ENCODE data around the gene CNNM3. TPM values are rescaled to one million over a fixed set of nuclear protein-coding genes. Genes with fewer than 3 reads are reported as not detected.
A peak's percentile ranks its signal among the peaks of the same experiment; 100 is the strongest.
"Not testable (repeated sequence)": the region's sequence is repeated elsewhere in the genome, so short reads cannot be mapped to it uniquely, and the experiment has no call there.

CNNM3 gene
- total RNA-seq, 2 experiments from 2014 or later, result 17.3 to 19.9 TPM

DNA sequence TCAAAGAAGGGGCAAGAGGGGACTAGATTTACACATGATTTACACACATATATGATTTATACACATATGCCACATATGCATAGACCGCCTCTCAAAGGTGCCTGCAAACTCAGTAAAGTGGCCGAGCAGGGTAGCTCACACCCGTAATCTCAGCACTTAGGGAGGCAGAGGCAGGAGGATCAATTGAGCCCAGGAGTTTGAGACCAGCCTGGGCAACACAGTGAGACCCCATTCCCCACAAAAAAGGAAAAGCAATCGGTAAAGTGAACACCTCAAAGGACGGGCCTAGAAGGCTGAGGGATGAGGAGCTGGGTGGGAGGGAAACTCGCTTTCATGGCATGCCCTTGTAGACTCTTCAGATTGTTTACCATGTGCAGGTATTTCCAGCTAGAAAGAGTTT lies 36.6 kb downstream of the CNNM3 start:
- peaks cover 16% of the 10 kb centered on the region for H3K4me1 Mint-ChIP-seq (ENCODE audit: low read depth)
- H3K9me3 Mint-ChIP-seq, result no peaks in the 10 kb centered on the region
- peaks cover 21% of the 10 kb centered on the region for H3K36me3 Mint-ChIP-seq (ENCODE audit: low read depth)
- intact Hi-C loops (cut with micrococcal nuclease), result no loop called here
- DNase-seq, result no peak
- no peaks in the 10 kb centered on the region for H3K27me3 Mint-ChIP-seq (ENCODE audit: low read depth)
- CTCF ChIA-PET, result interaction anchor here (0.9 to 2.6 kb wide), 2 partner anchors 89 to 98 kb away, joined by 5 to 22 read pairs; no protein-coding TSS in a partner anchor
- H3K27ac Mint-ChIP-seq, result no peak overlapping the region
- H3K4me3 Mint-ChIP-seq, result no peak overlapping the region

DNA sequence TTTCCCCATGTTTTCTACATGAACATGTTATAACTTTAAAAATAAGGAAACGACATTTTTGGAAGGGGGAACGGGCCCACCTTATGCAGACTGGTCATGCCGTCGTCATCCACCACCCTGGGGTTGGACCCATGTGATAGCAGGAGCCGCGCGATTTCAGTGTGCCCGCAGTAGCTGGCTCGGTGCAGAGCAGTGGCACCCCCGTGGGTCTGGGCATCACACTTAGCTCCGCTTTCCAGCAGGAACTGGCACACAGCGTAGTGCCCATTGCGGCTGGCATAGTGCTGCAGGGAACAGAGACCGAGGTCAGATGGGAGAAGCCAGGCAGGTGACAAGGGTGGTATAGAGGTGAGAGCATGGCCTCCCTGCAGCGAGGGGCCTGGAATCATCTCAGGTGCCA lies 37.3 kb downstream of the CNNM3 start:
- intact Hi-C loops (cut with micrococcal nuclease), result no loop called here
- CTCF ChIA-PET, result interaction anchor here (2.6 kb wide), 1 partner anchor 98 kb away, joined by 22 read pairs; no protein-coding TSS in a partner anchor
- peaks cover 21% of the 10 kb centered on the region for H3K36me3 Mint-ChIP-seq (ENCODE audit: low read depth)

GRCh38 chr2:96856776-96857666 lies 41.0 kb downstream of the CNNM3 start:
- peak overlapping the region; percentile 71 for H3K27ac Mint-ChIP-seq
- no peaks in the 10 kb centered on the region for H3K9me3 Mint-ChIP-seq
- peaks cover 16% of the 10 kb centered on the region for H3K36me3 Mint-ChIP-seq (ENCODE audit: low read depth)
- intact Hi-C loops (cut with micrococcal nuclease), result loop anchor here (5.0 kb wide), 2 partner anchors 95 to 220 kb away; partner anchors contain the start of genes CNNM4 and KANSL3
- H3K4me1 Mint-ChIP-seq (ENCODE audit: low read depth), result peaks cover 34% of the 10 kb centered on the region
- H3K27me3 Mint-ChIP-seq (ENCODE audit: low read depth), result no peaks in the 10 kb centered on the region
- peak; percentile 65 for DNase-seq
- CTCF ChIA-PET, result interaction anchor here (0.6 to 10.4 kb wide), 39 partner anchors 8 to 264 kb away, joined by 3 to 214 read pairs (median 5); partner anchors contain the start of genes ANKRD23 and ANKRD36
- H3K4me3 Mint-ChIP-seq, result peak overlapping the region; percentile 86

More for the DNA sequence above, 37.3 kb downstream of the CNNM3 start:
- no peak for DNase-seq
- Mint-ChIP-seq H3K27me3 (ENCODE audit: low read depth) (no peaks in the 10 kb centered on the region), H3K27ac (no peak overlapping the region), H3K9me3 (no peaks in the 10 kb centered on the region), H3K4me1 (ENCODE audit: low read depth) (peaks cover 16% of the 10 kb centered on the region), H3K4me3 (no peak overlapping the region)

DNA sequence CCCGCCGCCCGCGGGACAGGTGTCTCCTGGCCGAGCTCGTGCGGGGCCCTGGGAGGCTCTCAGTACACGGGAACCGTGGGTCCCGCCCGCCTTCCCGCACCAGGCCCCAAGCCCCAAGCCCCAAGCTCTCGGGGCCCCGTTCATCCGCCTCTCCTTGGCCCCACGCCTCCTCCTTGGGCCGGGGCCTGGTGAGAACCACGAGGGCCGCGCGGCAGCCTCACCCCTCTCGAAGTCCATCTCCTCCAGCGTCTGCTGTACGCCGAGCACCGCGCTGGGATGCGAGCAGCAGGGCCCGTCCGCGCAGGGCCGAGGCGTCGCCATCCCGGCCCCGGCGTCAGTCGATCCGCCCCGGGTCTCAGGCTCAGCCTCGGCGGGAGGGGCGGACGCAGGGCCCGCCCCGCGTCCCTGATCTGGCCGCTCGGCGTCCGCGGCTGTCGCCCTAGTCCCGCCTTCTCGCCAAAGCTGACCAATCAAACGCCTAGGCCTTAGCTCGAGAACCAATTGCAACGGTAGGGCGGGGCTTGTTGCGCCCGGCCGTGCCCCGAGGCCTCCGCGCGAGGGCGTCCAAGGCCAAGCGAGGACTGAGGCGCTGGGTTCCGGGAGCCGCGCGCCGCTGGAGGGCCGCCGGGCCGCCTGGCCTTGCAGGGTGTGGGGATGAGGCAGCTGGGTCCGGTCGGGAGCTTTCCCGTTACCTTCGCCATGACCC lies 41.8 kb downstream of the CNNM3 start, which contains the start of gene ANKRD39:
TSS of gene ANKRD39 (minus strand) at position 350 of the 706 bp plus-strand sequence. CDS start at position 321, 29 bp downstream.
- DNase-seq, result peak; percentile 99
- CTCF ChIA-PET, result interaction anchor here (0.6 to 10.4 kb wide), 39 partner anchors 9 to 265 kb away, joined by 3 to 214 read pairs (median 5); partner anchors contain the start of genes ANKRD23 and ANKRD36
- Mint-ChIP-seq H3K27ac (peak within 1 kb of the TSS; percentile 71), H3K9me3 (no peaks in the 10 kb centered on the region), H3K4me3 (peak within 1 kb of the TSS; percentile 86), H3K36me3 (ENCODE audit: low read depth) (peaks cover 14% of the 10 kb centered on the region), H3K4me1 (ENCODE audit: low read depth) (peaks cover 34% of the 10 kb centered on the region), H3K27me3 (ENCODE audit: low read depth) (no peaks in the 10 kb centered on the region)
- intact Hi-C loops (cut with micrococcal nuclease), result loop anchor here (1.0 to 5.0 kb wide), 8 partner anchors 9 to 254 kb away; partner anchors contain the start of genes CNNM3, CNNM4 and KANSL3

DNA sequence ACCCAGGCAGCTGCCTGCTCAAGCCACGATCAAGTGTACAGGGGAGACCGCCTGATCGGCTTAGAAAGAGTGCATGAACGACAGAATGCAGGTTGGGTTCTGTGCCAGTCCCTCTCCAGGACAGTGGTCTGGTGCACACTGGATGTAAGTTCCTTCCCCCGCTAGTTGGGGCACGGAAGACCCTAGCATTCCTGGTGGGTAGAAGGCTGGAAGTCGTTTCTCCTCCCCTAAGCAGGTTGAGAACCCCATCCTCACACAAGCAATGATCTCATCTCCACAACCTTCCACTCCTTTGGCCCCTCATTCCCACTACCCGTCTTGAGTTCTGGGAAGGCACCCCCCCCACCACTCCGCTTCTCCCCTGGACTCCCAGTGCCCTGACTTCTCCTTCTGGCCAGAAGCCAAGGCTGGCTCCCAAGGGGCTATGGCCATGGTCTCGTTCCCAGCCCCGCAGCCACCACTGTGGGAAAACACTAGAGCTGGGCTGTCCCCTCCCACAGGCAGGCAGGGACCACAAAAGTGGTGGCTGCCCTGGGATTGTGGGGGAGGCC lies 43.1 kb downstream of the CNNM3 start:
- H3K27me3 Mint-ChIP-seq (ENCODE audit: low read depth), result no peaks in the 10 kb centered on the region
- no peaks in the 10 kb centered on the region for H3K9me3 Mint-ChIP-seq
- CTCF ChIA-PET, result interaction anchor here (1.9 to 10.4 kb wide), 4 partner anchors 9 to 102 kb away, joined by 14 to 214 read pairs (median 20); no protein-coding TSS in a partner anchor
- DNase-seq, result no peak
- no peak overlapping the region for H3K27ac Mint-ChIP-seq
- H3K4me1 Mint-ChIP-seq (ENCODE audit: low read depth), result peaks cover 33% of the 10 kb centered on the region
- H3K4me3 Mint-ChIP-seq, result peak overlapping the region; percentile 86
- intact Hi-C loops (cut with micrococcal nuclease), result loop anchor here (5.0 kb wide), 2 partner anchors 97 to 222 kb away; partner anchors contain the start of genes CNNM4 and KANSL3
- peaks cover 7% of the 10 kb centered on the region for H3K36me3 Mint-ChIP-seq (ENCODE audit: low read depth)

DNA sequence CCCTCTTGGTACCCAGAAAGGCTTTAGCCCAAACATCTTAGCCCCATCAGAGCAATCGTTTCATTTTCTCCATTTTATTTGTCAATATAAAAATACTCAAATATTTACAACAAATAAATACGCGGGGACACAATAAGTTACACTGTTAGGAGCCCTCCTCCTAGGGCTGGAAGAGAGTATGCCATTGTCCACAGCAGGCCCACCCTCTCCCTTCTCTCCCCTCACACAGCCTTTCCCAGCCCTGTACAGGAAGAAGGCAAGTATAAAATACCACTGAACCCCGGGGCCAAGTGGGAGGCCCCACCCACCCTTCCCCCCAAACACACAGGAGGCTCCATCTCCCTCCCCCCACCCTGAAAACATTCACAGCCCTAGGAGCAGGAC lies 43.6 kb downstream of the CNNM3 start:
- Mint-ChIP-seq H3K4me3 (no peak overlapping the region), H3K36me3 (ENCODE audit: low read depth) (peaks cover 4% of the 10 kb centered on the region)

DNA sequence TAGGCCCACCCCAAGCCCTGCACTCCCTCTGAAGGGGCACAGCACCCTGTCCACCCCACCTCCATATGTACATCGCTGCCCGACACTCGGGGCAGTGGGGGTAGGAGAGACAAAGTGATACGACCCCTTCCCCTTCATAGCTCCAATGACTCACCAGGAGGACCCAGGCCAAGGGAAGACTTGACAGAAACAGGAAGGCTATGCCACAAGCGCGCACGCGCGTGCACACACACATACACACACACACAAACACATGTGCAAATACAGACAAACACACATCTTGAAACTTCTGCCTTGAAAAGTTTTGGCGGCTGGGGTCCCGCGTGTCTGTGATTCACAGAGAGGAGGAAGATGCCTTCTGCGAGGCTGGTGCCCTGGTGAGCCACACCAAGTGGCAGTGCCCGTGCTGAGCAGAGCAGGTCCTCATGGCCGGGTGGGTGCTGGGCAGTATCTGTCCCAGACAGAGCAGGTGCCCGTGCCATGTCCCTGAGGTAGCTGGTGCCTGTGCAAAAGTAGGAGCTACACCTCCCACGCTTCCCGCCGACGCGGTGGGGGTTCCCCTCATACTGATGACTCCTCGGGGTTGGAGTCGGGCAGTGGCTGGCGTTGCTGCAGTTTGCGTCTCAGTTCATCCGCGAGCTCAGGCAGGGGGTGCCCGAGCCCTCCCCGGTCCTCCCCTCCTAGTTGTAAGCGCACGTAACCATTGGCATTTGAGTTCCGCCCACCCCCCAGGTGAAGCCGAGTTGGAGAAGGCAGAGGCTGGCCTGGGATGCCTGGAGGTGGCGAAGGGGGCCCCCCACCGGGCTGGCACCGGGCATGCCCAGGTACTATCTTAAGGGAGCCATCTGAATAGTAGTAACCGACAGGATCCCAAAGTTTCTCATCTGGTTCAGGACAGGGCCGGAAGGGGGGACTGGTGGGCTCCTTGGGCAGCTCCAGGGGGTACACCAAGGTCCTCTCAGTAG lies 44.3 kb downstream of the CNNM3 start:
- CTCF ChIA-PET, result interaction anchor here (0.6 to 10.4 kb wide), 4 partner anchors 9 to 101 kb away, joined by 3 to 214 read pairs (median 6); no protein-coding TSS in a partner anchor
- Mint-ChIP-seq H3K9me3 (no peaks in the 10 kb centered on the region), H3K36me3 (ENCODE audit: low read depth) (peaks cover 4% of the 10 kb centered on the region), H3K4me1 (ENCODE audit: low read depth) (peaks cover 28% of the 10 kb centered on the region), H3K27me3 (ENCODE audit: low read depth) (no peaks in the 10 kb centered on the region), H3K27ac (peak overlapping the region; percentile 4), H3K4me3 (no peak overlapping the region)
- DNase-seq, result peak; percentile 76
- intact Hi-C loops (cut with micrococcal nuclease), result no loop called here

More for the DNA sequence above, 43.6 kb downstream of the CNNM3 start:
- H3K4me1 Mint-ChIP-seq (ENCODE audit: low read depth), result peaks cover 31% of the 10 kb centered on the region
- H3K27ac Mint-ChIP-seq, result no peak overlapping the region
- CTCF ChIA-PET, result interaction anchor here (0.6 to 10.4 kb wide), 2 partner anchors 10 to 92 kb away, joined by 5 to 214 read pairs; no protein-coding TSS in a partner anchor
- no peaks in the 10 kb centered on the region for H3K9me3 Mint-ChIP-seq
- intact Hi-C loops (cut with micrococcal nuclease), result loop anchor here (5.0 kb wide), 2 partner anchors 97 to 222 kb away; partner anchors contain the start of genes CNNM4 and KANSL3
- no peaks in the 10 kb centered on the region for H3K27me3 Mint-ChIP-seq (ENCODE audit: low read depth)
- no peak for DNase-seq

DNA sequence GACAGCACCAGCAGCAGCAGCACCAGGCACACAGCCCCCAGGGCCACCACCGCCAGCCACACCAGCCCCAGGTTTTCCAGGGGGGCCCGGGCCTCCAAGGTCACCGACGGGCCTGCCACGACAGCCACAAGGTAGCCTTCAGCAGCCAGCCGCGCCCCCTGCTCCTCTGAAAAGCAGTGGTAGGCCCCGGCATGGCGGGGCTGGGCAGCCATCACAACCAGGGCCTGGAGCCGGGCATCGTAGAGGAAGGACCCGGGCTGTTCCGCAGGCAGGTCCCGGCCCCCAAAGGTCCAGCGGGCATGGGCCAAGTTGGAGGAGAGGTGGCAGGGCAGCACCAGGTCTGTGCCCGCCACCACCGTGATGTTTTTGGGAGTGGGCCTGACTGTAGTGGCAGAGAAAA lies 45.0 kb downstream of the CNNM3 start:
- CTCF ChIA-PET, result interaction anchor here (0.7 to 10.4 kb wide), 3 partner anchors 78 to 100 kb away, joined by 3 to 214 read pairs (median 7); no protein-coding TSS in a partner anchor
- Mint-ChIP-seq H3K27ac (no peak overlapping the region), H3K9me3 (no peaks in the 10 kb centered on the region), H3K4me3 (no peak overlapping the region), H3K36me3 (ENCODE audit: low read depth) (peaks cover 4% of the 10 kb centered on the region), H3K4me1 (ENCODE audit: low read depth) (peaks cover 27% of the 10 kb centered on the region), H3K27me3 (ENCODE audit: low read depth) (no peaks in the 10 kb centered on the region)
- DNase-seq, result no peak
- intact Hi-C loops (cut with micrococcal nuclease), result no loop called here

GRCh38 chr2:96863056-96863455 lies 47.0 kb downstream of the CNNM3 start:
- H3K36me3 Mint-ChIP-seq (ENCODE audit: low read depth); H3K27ac Mint-ChIP-seq; H3K4me3 Mint-ChIP-seq; H3K27me3 Mint-ChIP-seq (ENCODE audit: low read depth); intact Hi-C loops (cut with micrococcal nuclease); H3K9me3 Mint-ChIP-seq; DNase-seq: not testable (repeated sequence)
- CTCF ChIA-PET, result interaction anchor here (0.7 to 10.4 kb wide), 3 partner anchors 10 to 249 kb away, joined by 3 to 214 read pairs (median 3); partner anchors contain the start of gene ANKRD36
- H3K4me1 Mint-ChIP-seq (ENCODE audit: low read depth), result peaks cover 30% of the 10 kb centered on the region

DNA sequence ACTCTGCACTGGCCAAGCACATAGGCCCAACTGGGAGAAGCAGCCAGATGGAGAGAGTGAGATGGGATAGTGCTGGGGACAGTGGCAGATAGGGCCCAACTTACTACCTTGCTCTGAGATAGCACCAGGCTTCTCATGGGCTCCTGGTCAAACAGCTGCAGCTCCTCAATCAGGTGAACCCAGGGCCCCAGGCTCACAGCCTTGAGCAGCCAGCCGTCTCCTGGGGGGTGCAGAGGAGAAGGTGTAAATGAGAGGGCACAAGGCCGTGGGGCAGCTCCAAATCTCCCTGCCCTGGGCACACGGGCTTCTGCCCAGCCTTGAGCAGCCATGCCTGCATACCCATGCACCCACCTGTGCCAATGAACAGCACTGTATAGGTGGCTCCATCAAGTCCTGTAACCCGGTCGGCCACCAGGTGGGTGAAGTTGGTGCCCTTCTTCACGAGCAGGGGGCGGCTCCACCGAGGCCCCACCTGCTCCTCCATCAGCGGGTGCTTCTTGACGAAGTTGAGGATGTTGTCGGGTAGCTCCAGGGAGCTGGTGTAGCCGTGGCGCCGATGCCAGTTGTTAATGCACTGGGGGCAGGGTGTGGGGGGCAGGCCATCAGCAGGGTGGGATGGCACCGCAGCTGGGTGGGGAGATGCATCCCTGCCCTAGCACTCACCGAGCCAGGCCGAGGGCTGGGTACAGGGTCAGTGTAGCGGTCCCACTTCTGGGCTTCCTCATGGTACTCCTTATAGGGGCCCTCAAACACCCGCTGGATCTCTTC lies 47.7 kb downstream of the CNNM3 start:
- Mint-ChIP-seq H3K27ac (no peak overlapping the region), H3K27me3 (ENCODE audit: low read depth) (no peaks in the 10 kb centered on the region)
- intact Hi-C loops (cut with micrococcal nuclease), result no loop called here

More for the DNA sequence above, 47.7 kb downstream of the CNNM3 start:
- Mint-ChIP-seq H3K36me3 (ENCODE audit: low read depth) (peaks cover 8% of the 10 kb centered on the region), H3K4me1 (ENCODE audit: low read depth) (peaks cover 33% of the 10 kb centered on the region), H3K4me3 (no peak overlapping the region), H3K9me3 (no peaks in the 10 kb centered on the region)
- CTCF ChIA-PET, result interaction anchor here (0.6 to 10.4 kb wide), 2 partner anchors 15 to 88 kb away, joined by 3 to 214 read pairs; no protein-coding TSS in a partner anchor
- no peak for DNase-seq

All from activated naive CD4-positive, alpha-beta T cell treated with anti-CD3 and anti-CD28 coated beads for 36 hours (primary cell).